Measurements from ENCODE around the gene IMMP2L. TPM values are rescaled to one million over a fixed set of nuclear protein-coding genes. Genes with fewer than 3 reads are reported as not detected.

The IMMP2L gene
- total RNA-seq, 1 donor from 2014 or later, result 29.7 TPM

DNA sequence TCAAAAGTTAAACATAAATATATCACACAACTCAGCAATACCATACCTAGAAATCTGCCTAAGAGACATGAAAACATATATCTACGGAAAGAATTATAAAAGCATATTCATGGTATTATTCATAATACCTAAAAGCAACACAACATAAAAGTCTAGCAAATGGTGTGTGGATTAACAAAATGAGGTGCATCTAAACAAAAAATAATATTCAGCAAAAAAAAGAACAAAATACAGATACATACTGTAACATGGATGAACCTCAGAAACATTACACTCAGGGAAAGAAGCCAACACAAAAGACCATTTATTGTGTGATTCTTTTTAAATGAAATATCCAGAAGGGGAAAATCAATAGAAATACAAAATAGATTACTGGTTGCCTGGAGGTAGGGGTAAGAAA is 155.0 kb downstream of the IMMP2L start:
- no peak overlapping the region for H3K4me3 Mint-ChIP-seq (ENCODE audit: low read depth)
- peaks cover 4% of the 10 kb centered on the region for H3K9me3 Mint-ChIP-seq (ENCODE audit: low read depth)
- TF ChIP-seq CTCF (IDR thresholded peaks at IDR 0.05; ENCODE audit: unreplicated experiment), result no peak
- no peak overlapping the region for H3K27ac Mint-ChIP-seq
- DNase-seq (ENCODE audit: low spot score, unreplicated experiment), result no peak
- no peaks in the 10 kb centered on the region for H3K36me3 Mint-ChIP-seq (ENCODE audit: insufficient read depth)
- peaks cover 9% of the 10 kb centered on the region for H3K4me1 Mint-ChIP-seq (ENCODE audit: low read depth)
- H3K27me3 Mint-ChIP-seq, result no peaks in the 10 kb centered on the region

- H3K9me3 Mint-ChIP-seq (ENCODE audit: low read depth), result peaks cover 4% of the 10 kb centered on the region
- H3K36me3 Mint-ChIP-seq (ENCODE audit: insufficient read depth), result no peaks in the 10 kb centered on the region
- DNase-seq (ENCODE audit: low spot score, unreplicated experiment), result no peak
- no peak overlapping the region for H3K27ac Mint-ChIP-seq
- H3K4me1 Mint-ChIP-seq (ENCODE audit: low read depth), result peaks cover 9% of the 10 kb centered on the region
- TF ChIP-seq CTCF (IDR thresholded peaks at IDR 0.05; ENCODE audit: unreplicated experiment), result no peak
- no peak overlapping the region for H3K4me3 Mint-ChIP-seq (ENCODE audit: low read depth)
- H3K27me3 Mint-ChIP-seq, result no peaks in the 10 kb centered on the region
Measured at GRCh38 chr7:111405621-111406020, 156.7 kb downstream of the IMMP2L start.

GRCh38 chr7:111401516-111401915 is 160.8 kb downstream of the IMMP2L start:
- peaks cover 1% of the 10 kb centered on the region for H3K36me3 Mint-ChIP-seq (ENCODE audit: insufficient read depth)
- H3K4me1 Mint-ChIP-seq (ENCODE audit: low read depth), result peaks cover 2% of the 10 kb centered on the region
- no peaks in the 10 kb centered on the region for H3K27me3 Mint-ChIP-seq
- no peak overlapping the region for H3K4me3 Mint-ChIP-seq (ENCODE audit: low read depth)
- H3K27ac Mint-ChIP-seq, result no peak overlapping the region
- DNase-seq (ENCODE audit: low spot score, unreplicated experiment), result no peak
- TF ChIP-seq CTCF (IDR thresholded peaks at IDR 0.05; ENCODE audit: unreplicated experiment), result no peak
- H3K9me3 Mint-ChIP-seq (ENCODE audit: low read depth), result peaks cover 11% of the 10 kb centered on the region

DNA sequence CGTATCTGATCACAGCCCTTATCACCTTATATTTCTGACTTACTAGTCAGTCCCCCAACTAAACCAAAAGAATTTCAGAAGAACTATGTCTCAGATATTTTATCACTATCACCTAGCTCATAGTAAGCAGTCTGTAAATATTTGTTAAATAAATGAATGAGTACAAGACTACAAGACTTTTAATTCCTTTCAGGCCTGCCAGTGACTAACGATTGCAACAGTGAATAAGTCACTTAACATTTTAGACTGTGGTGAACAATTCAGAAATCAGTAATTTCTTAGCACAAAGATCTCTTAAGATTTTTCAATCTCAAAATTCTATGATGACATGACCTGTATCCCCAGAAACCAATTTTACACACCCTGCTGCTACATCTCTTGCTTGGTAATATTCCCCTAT is 162.2 kb downstream of the IMMP2L start:
- Mint-ChIP-seq H3K27me3 (no peaks in the 10 kb centered on the region), H3K27ac (no peak overlapping the region), H3K4me3 (ENCODE audit: low read depth) (no peak overlapping the region), H3K4me1 (ENCODE audit: low read depth) (peaks cover 2% of the 10 kb centered on the region), H3K9me3 (ENCODE audit: low read depth) (peaks cover 11% of the 10 kb centered on the region), H3K36me3 (ENCODE audit: insufficient read depth) (peaks cover 1% of the 10 kb centered on the region)
- TF ChIP-seq CTCF (IDR thresholded peaks at IDR 0.05; ENCODE audit: unreplicated experiment), result no peak
- no peak for DNase-seq (ENCODE audit: low spot score, unreplicated experiment)

DNA sequence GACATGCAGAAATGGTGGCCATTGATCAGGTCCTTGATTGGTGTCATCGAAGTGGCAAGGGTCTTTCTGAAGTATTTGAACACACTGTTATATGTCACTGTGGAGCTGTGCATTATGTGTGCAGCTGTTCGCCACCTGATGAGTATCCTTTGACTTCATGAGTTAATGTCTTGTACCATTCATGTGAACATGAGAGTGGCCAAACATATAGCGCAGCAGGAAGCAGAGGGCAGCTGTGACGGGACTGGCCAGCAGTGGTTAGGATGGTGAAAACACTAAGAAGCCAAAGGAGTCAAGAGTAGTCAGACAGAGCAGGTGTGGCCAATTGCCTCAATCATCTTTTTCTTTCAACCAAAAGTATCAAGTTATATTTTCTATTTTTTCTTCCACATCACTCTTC is 167.4 kb downstream of the IMMP2L start:
- Mint-ChIP-seq H3K9me3 (ENCODE audit: low read depth) (peaks cover 5% of the 10 kb centered on the region), H3K36me3 (ENCODE audit: insufficient read depth) (peaks cover under 1% of the 10 kb centered on the region), H3K4me1 (ENCODE audit: low read depth) (peaks cover 12% of the 10 kb centered on the region), H3K4me3 (ENCODE audit: low read depth) (no peak overlapping the region), H3K27ac (no peak overlapping the region), H3K27me3 (no peaks in the 10 kb centered on the region)
- no peak for DNase-seq (ENCODE audit: low spot score, unreplicated experiment)
- no peak for TF ChIP-seq CTCF (IDR thresholded peaks at IDR 0.05; ENCODE audit: unreplicated experiment)

Data from progenitor cell of endocrine pancreas (in vitro differentiated cells).